Esophagus squamous epithelium (tissue), 5 donors: Measurements from ENCODE around the gene FOXN1. TPM values are rescaled to one million over a fixed set of nuclear protein-coding genes. Genes with fewer than 3 reads are reported as not detected.

Source experiments
- DNase-seq: peaks from one replicate; lab custom pipeline; 2025; lab: John Stamatoyannopoulos, UW
- H3K27ac ChIP-seq, 4 donors: fragments of 200-600 bp; sonication (generic); one replicate each; pipeline ENCODE4 v1.5.1; 2016 to 2019; ENCODE audit warnings: mild to moderate bottlenecking in 1 of 4
- H3K27me3 ChIP-seq, 4 donors: fragments of 200-600 bp; sonication (generic); 1 replicate in 3 of 4; 2 replicates in 1 of 4; pipeline versions ENCODE4 v1.5.1 to v1.6.0; 2017 to 2021; ENCODE audit warnings: antibody characterized with exemption in 1 of 4
- H3K36me3 ChIP-seq, 3 donors: fragments of 200-600 bp; sonication (generic); one replicate each; pipeline ENCODE4 v1.5.1; 2016 to 2019
- H3K4me1 ChIP-seq, 3 donors: fragments of 200-600 bp; sonication (generic); one replicate each; pipeline ENCODE4 v1.5.1; 2017 to 2019
- H3K4me3 ChIP-seq, 4 donors: fragments of 200-600 bp; sonication (generic); 1 replicate in 3 of 4; 2 replicates in 1 of 4; pipeline ENCODE4 v1.5.1; 2016 to 2019; ENCODE audit warnings: mild to moderate bottlenecking in 2 of 4, moderate library complexity in 1 of 4
- H3K9me3 ChIP-seq, 3 donors: fragments of 200-600 bp; sonication (generic); one replicate each; pipeline ENCODE4 v1.5.1; 2016 to 2019
- POLR2A ChIP-seq, 4 donors: fragments of 450-650 bp; IDR thresholded peaks; one replicate each; pipeline ENCODE4 v1.6.1; 2017; ENCODE audit warnings: antibody characterized with exemption in 4 of 4, mild to moderate bottlenecking in 4 of 4, moderate library complexity in 3 of 4
- WGBS, 2 donors: methylation state at CpG; one replicate each; pipeline ENCODE4 v1.1.5; 2018; 5-methylcytosine and 5-hydroxymethylcytosine counted together
- intact Hi-C: fragments of 100-400 bp; cut with DNase I; formaldehyde crosslinking; loops from one replicate; pipeline ENCODE4 v1.15.0; 2022
- total RNA-seq, 4 donors: library from RNA; depleted of rRNA; stranded (reverse); fragments of >200 nt; gene quantifications; one replicate each; pipeline ENCODE4 v1.1.0, GENCODE V29; 2016
- TF ChIP-seq, protein P1 (sequence below), 6 experiments: fragments of 450-650 bp in 4 of 6; fragments of 200-600 bp in 2 of 6; sonication (generic) in 2 of 6; IDR thresholded peaks; one replicate each; pipeline ENCODE4 v1.5.1; 2016 to 2019; ENCODE audit warnings: antibody characterized with exemption in 6 of 6, mild to moderate bottlenecking in 4 of 6, moderate library complexity in 4 of 6
- donor health status: DM: yes; HTN: yes; CAD: no.

The FOXN1 gene
- total RNA-seq, 4 donors from 2014 or later: 10.5 to 17.0 (median 14.8) TPM

- Histone ChIP-seq H3K4me1 (peaks cover 33 to 53% (median 35%) of the 10 kb centered on the region in 3 donors), H3K9me3 (no peaks in the 10 kb centered on the region), H3K4me3 (no peak overlapping the region), H3K27ac (no peak overlapping the region), H3K36me3 (peaks cover 0 to 11% (median 0%) of the 10 kb centered on the region in 3 donors), H3K27me3 (no peaks in the 10 kb centered on the region)
- 80% methylated on average over 1 of the region's 6 CpGs; no CpG with 5 or more reads in 1 of the 2 donors for WGBS, 2 donors
- no peak for DNase-seq
- TF ChIP-seq POLR2A (IDR thresholded peaks at IDR 0.05): no peak
- TF ChIP-seq, protein P1, sequence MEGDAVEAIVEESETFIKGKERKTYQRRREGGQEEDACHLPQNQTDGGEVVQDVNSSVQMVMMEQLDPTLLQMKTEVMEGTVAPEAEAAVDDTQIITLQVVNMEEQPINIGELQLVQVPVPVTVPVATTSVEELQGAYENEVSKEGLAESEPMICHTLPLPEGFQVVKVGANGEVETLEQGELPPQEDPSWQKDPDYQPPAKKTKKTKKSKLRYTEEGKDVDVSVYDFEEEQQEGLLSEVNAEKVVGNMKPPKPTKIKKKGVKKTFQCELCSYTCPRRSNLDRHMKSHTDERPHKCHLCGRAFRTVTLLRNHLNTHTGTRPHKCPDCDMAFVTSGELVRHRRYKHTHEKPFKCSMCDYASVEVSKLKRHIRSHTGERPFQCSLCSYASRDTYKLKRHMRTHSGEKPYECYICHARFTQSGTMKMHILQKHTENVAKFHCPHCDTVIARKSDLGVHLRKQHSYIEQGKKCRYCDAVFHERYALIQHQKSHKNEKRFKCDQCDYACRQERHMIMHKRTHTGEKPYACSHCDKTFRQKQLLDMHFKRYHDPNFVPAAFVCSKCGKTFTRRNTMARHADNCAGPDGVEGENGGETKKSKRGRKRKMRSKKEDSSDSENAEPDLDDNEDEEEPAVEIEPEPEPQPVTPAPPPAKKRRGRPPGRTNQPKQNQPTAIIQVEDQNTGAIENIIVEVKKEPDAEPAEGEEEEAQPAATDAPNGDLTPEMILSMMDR (IDR thresholded peaks at IDR 0.05): no peak
- intact Hi-C loops: no loop called here
Observed at GRCh38 chr17:28523186-28523585, 17.0 kb downstream of the FOXN1 start.

DNA sequence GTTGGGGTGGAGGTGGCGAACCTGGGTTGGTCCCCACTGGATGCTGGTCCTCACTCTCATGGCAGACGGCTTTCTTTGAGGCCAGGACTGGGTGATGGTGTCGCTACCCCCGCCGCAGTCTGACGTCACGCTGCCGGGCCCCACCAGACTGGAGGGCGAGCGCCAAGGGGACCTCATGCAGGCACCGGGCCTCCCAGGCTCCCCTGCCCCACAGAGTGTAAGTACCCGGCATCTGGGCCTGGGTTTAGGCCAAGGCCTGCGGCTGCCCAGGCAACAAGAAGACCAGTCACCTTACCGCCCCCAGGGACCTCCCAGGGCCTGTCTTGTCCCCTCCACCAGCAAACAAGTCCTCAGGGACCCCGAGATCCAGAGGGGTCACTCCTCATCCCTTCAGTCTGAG, 17.7 kb downstream of the FOXN1 start:
- Histone ChIP-seq H3K27me3 (no peaks in the 10 kb centered on the region), H3K4me3 (no peak overlapping the region), H3K4me1 (peaks cover 37 to 60% (median 38%) of the 10 kb centered on the region in 3 donors), H3K36me3 (peaks cover 0 to 9% (median 0%) of the 10 kb centered on the region in 3 donors), H3K27ac (peak overlapping the region in 2 of 4 donors; percentile 83 to 88), H3K9me3 (no peaks in the 10 kb centered on the region)
- intact Hi-C loops: no loop called here
- WGBS, 2 donors: 81 to 95% methylated on average over 4 to 5 of the region's 15 CpGs
- DNase-seq: no peak
- TF ChIP-seq, protein P1 (IDR thresholded peaks at IDR 0.05): no peak
- TF ChIP-seq POLR2A (IDR thresholded peaks at IDR 0.05): no peak

GRCh38 chr17:28524476-28525424, 18.6 kb downstream of the FOXN1 start:
- TF ChIP-seq, protein P1 (IDR thresholded peaks at IDR 0.05): no peak
- no peaks in the 10 kb centered on the region for H3K9me3 ChIP-seq
- DNase-seq: no peak
- no peaks in the 10 kb centered on the region for H3K27me3 ChIP-seq
- H3K27ac ChIP-seq: peak overlapping the region; percentile 58 to 88 (median 86)
- peak overlapping the region in 1 of 4 donors; percentile 7 for H3K4me3 ChIP-seq
- intact Hi-C loops: no loop called here
- H3K36me3 ChIP-seq: no peaks in the 10 kb centered on the region
- 100% methylated on average over 2 of the region's 25 CpGs; no CpG with 5 or more reads in 1 of the 2 donors for WGBS, 2 donors
- peaks cover 38 to 69% (median 41%) of the 10 kb centered on the region in 3 donors for H3K4me1 ChIP-seq

- Histone ChIP-seq H3K27me3 (peaks cover 0 to 2% (median 0%) of the 10 kb centered on the region in 4 donors), H3K4me3 (no peak overlapping the region), H3K9me3 (no peaks in the 10 kb centered on the region), H3K27ac (peak overlapping the region in 3 of 4 donors; percentile 83 to 88 (median 88)), H3K36me3 (peaks cover 0 to 13% (median 0%) of the 10 kb centered on the region in 3 donors), H3K4me1 (peaks cover 38 to 70% (median 41%) of the 10 kb centered on the region in 3 donors)
- no peak for DNase-seq
- WGBS, 2 donors: 100% methylated on average over 1 of the region's 8 CpGs; no CpG with 5 or more reads in 1 of the 2 donors
- intact Hi-C loops: no loop called here
- TF ChIP-seq POLR2A (IDR thresholded peaks at IDR 0.05): no peak
- TF ChIP-seq, protein P1 (IDR thresholded peaks at IDR 0.05): no peak
Observed at GRCh38 chr17:28526381-28526780, 20.2 kb downstream of the FOXN1 start.
